K562 (cell line): ENCODE results near the gene BCKDHB. TPM values are rescaled to one million over a fixed set of nuclear protein-coding genes. Genes with fewer than 3 reads are reported as not detected.

Source experiments
- ARID1B ChIP-seq: fragments of 450-650 bp; IDR thresholded peaks from 2 replicates; pipeline ENCODE4 v1.6.1; 2016; ENCODE audit warnings: antibody characterized with exemption, mild to moderate bottlenecking, inconsistent platforms
- CBFA2T2 ChIP-seq: fragments of 450-650 bp; conservative IDR thresholded peaks from 2 replicates; pipeline ENCODE4 v1.6.1; 2017; ENCODE audit warnings: mild to moderate bottlenecking
- CEBPB ChIP-seq: fragments of 450-650 bp; IDR thresholded peaks from 2 replicates; pipeline ENCODE4 v1.6.1; 2016; ENCODE audit warnings: missing genetic modification characterization, missing compliant biosample characterization
- FOXJ2 ChIP-seq: fragments of 200-800 bp; sonication (Bioruptor generic); IDR thresholded peaks from 2 replicates; pipeline ENCODE4 v1.6.1; 2016; ENCODE audit warnings: missing genetic modification characterization, missing compliant biosample characterization
- HDAC2 ChIP-seq: fragments of 450-650 bp; IDR thresholded peaks from 2 replicates; pipeline ENCODE4 v1.6.1; 2016; ENCODE audit warnings: mild to moderate bottlenecking
- HMGN3 ChIP-seq: IDR thresholded peaks from 2 replicates; pipeline ENCODE4 v1.6.1; 2011; ENCODE audit warnings: borderline replicate concordance, low read depth, mild to moderate bottlenecking, mixed read lengths, low read length; ENCODE audit not compliant: insufficient read length; ENCODE audit errors: extremely low read depth
- MAFF ChIP-seq: IDR thresholded peaks from 2 replicates; pipeline ENCODE4 v1.6.1; 2012; ENCODE audit warnings: low read length, improper control_type of control experiment
- MAFK ChIP-seq: IDR thresholded peaks from 2 replicates; pipeline ENCODE4 v1.6.1; 2011; ENCODE audit warnings: low read length, improper control_type of control experiment
- NCOA4 ChIP-seq: fragments of 450-650 bp; IDR thresholded peaks from 2 replicates; pipeline ENCODE4 v1.6.1; 2018; ENCODE audit warnings: mild to moderate bottlenecking; ENCODE audit not compliant: partially characterized antibody
- RBM39 ChIP-seq: fragments of 200-400 bp; formaldehyde crosslinking; optimal IDR thresholded peaks from 2 replicates; pipeline ENCODE3; 2018; ENCODE audit warnings: low read depth, low read length
- SMARCE1 ChIP-seq: fragments of 450-650 bp; IDR thresholded peaks from 2 replicates; pipeline ENCODE4 v1.7.1; 2016; ENCODE audit warnings: mild to moderate bottlenecking
- SRSF3 ChIP-seq: fragments of 200-400 bp; formaldehyde crosslinking; IDR thresholded peaks from 2 replicates; pipeline ENCODE4 v1.6.1; 2016; ENCODE audit warnings: mild to moderate bottlenecking, low read length, moderate library complexity; ENCODE audit not compliant: insufficient read depth
- TAF15 ChIP-seq: fragments of 200-400 bp; formaldehyde crosslinking; IDR thresholded peaks from 2 replicates; pipeline ENCODE4 v1.6.1; 2017; ENCODE audit warnings: mild to moderate bottlenecking, low read depth, low read length, moderate library complexity
- TCF3 ChIP-seq: sonication (generic); formaldehyde crosslinking; IDR thresholded peaks from 2 replicates; pipeline ENCODE4 v1.4.0; 2020; ENCODE audit warnings: mild to moderate bottlenecking, missing genetic modification reagents
- THRAP3 ChIP-seq: fragments of 450-650 bp; IDR thresholded peaks from 2 replicates; pipeline ENCODE4 v1.6.1; 2016; ENCODE audit warnings: mild to moderate bottlenecking, inconsistent platforms, borderline replicate concordance
- TRIM24 ChIP-seq, 2 experiments: fragments of 450-650 bp; IDR thresholded peaks; 2 replicates each; pipeline ENCODE4 v1.6.1; 2016
- ZFP30 ChIP-seq: fragments of 250-450 bp; sonication (Bioruptor Pico); IDR thresholded peaks from 2 replicates; pipeline ENCODE4 v1.8.0; 2022; ENCODE audit warnings: moderate library complexity, mild to moderate bottlenecking, inconsistent platforms, borderline replicate concordance
- ZNF384 ChIP-seq: IDR thresholded peaks from 2 replicates; pipeline ENCODE4 v1.6.1; 2012; ENCODE audit warnings: low read depth, low read length, improper control_type of control experiment
- polyA plus RNA-seq, 8 experiments: library from polyadenylated mRNA; depleted of rRNA in 4 of 8; stranded (reverse) in 5 of 8; unstranded in 3 of 8; fragments of >200 nt; fragmentation: Nextera tagmentation in 2 of 8; fragmentation: Illumina TruSeq in 1 of 8; extraction: Ambion mirVana in 2 of 8; extraction: Trizol in 1 of 8; gene quantifications; 2 replicates each; pipeline versions ENCODE4 v1.2.1 to v1.2.3, GENCODE V29; 2011 to 2014; ENCODE audit warnings: inconsistent platforms in 1 of 8, missing spikeins in 1 of 8
- total RNA-seq, 7 experiments: library from RNA; depleted of rRNA in 6 of 7; stranded (reverse); fragments of >200 nt in 6 of 7; fragmentation: Illumina TruSeq in 2 of 7; extraction: Trizol in 2 of 7; gene quantifications; 2 replicates each; pipeline versions ENCODE4 v1.2.1 to v1.2.3, GENCODE V29; 2011 to 2021; ENCODE audit warnings: low replicate concordance in 1 of 7
- TF ChIP-seq, protein P1 (sequence below), 2 experiments: IDR thresholded peaks in 1 of 2; conservative IDR thresholded peaks in 1 of 2; 2 replicates each; pipeline ENCODE4 v1.6.1; 2016; ENCODE audit warnings: low read depth in 2 of 2, mild to moderate bottlenecking in 1 of 2, missing compliant biosample characterization in 1 of 2, missing genetic modification characterization in 1 of 2, moderate library complexity in 1 of 2
- TF ChIP-seq, protein P2 (sequence below): fragments of 450-650 bp; formaldehyde crosslinking; IDR thresholded peaks from 2 replicates; pipeline ENCODE4 v1.4.0; 2020; ENCODE audit warnings: mild to moderate bottlenecking
- TF ChIP-seq, protein P3 (sequence below): fragments of 450-650 bp; formaldehyde crosslinking; IDR thresholded peaks from 2 replicates; pipeline ENCODE4 v1.4.0; 2022; ENCODE audit warnings: mild to moderate bottlenecking, moderate library complexity
- TF ChIP-seq, protein P4 (sequence below), 2 experiments: fragments of 450-650 bp; IDR thresholded peaks; 2 replicates each; pipeline ENCODE4 v1.6.1; 2016
- TF ChIP-seq, protein P5 (sequence below): fragments of 250-450 bp; sonication (Bioruptor Pico); IDR thresholded peaks from 2 replicates; pipeline ENCODE4 v1.8.0; 2022; ENCODE audit warnings: inconsistent platforms, mild to moderate bottlenecking, moderate library complexity, borderline replicate concordance

Gene BCKDHB
- total and polyA plus RNA-seq, 9 of the 15 experiments (the other 6 are each of a cell fraction or from before 2014, with no cell fraction given) = 4.1 to 23.7 (median 7.5) TPM

DNA sequence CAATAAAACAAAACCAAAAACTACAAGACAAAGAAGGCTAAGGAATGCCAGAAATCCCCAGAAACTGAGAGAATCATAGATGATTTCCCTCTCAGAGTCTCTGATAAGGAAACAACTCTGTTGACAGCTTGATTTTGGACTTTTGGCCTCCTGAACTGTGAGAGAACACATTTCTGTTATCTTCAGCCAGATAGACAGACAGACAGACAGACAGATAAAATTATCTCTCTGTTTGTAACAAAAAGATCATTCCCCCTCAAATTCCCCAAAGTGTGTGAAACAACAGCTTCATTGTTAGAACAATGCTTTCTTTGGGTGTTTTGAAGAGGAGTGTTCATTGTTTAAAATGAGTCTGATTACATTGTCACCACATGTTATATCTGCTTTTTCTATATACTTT, 148.2 kb downstream of the BCKDHB start (continued):
- TF ChIP-seq, protein P1, sequence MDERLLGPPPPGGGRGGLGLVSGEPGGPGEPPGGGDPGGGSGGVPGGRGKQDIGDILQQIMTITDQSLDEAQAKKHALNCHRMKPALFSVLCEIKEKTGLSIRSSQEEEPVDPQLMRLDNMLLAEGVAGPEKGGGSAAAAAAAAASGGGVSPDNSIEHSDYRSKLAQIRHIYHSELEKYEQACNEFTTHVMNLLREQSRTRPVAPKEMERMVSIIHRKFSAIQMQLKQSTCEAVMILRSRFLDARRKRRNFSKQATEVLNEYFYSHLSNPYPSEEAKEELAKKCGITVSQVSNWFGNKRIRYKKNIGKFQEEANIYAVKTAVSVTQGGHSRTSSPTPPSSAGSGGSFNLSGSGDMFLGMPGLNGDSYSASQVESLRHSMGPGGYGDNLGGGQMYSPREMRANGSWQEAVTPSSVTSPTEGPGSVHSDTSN (CRISPR knock-in tag; IDR thresholded peaks at IDR 0.05; ENCODE audit: low read depth) = no peak
- TF ChIP-seq, protein P1 (tag; conservative IDR thresholded peaks at IDR 0.05; ENCODE audit: low read depth) = peak; percentile 32; the same call in 1 of the 2 replicates
- TF ChIP-seq RBM39 (no peak), ZNF384 (no peak), CEBPB (tag) (no peak), MAFF (no peak), FOXJ2 (tag) (no peak), ARID1B (0 out of 2 replicates have a peak, but pooled peaks have one; percentile 36), HDAC2 (no peak), SMARCE1 (no peak), THRAP3 (no peak), MAFK (no peak), TAF15 (no peak), SRSF3 (no peak), NCOA4 (no peak), HMGN3 (no peak), CBFA2T2 (peak; percentile 51; the same call in 1 of the 2 replicates), TCF3 (CRISPR knock-in tag) (0 out of 2 replicates have a peak, but pooled peaks have one; percentile 7), TRIM24 (IDR thresholded peaks at IDR 0.05) (no peak), ZFP30 (no peak)
- TF ChIP-seq, protein P2, sequence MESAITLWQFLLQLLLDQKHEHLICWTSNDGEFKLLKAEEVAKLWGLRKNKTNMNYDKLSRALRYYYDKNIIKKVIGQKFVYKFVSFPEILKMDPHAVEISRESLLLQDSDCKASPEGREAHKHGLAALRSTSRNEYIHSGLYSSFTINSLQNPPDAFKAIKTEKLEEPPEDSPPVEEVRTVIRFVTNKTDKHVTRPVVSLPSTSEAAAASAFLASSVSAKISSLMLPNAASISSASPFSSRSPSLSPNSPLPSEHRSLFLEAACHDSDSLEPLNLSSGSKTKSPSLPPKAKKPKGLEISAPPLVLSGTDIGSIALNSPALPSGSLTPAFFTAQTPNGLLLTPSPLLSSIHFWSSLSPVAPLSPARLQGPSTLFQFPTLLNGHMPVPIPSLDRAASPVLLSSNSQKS = no peak
- TF ChIP-seq, protein P3, sequence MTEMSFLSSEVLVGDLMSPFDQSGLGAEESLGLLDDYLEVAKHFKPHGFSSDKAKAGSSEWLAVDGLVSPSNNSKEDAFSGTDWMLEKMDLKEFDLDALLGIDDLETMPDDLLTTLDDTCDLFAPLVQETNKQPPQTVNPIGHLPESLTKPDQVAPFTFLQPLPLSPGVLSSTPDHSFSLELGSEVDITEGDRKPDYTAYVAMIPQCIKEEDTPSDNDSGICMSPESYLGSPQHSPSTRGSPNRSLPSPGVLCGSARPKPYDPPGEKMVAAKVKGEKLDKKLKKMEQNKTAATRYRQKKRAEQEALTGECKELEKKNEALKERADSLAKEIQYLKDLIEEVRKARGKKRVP (CRISPR knock-in tag) = no peak
- TF ChIP-seq, protein P4, sequence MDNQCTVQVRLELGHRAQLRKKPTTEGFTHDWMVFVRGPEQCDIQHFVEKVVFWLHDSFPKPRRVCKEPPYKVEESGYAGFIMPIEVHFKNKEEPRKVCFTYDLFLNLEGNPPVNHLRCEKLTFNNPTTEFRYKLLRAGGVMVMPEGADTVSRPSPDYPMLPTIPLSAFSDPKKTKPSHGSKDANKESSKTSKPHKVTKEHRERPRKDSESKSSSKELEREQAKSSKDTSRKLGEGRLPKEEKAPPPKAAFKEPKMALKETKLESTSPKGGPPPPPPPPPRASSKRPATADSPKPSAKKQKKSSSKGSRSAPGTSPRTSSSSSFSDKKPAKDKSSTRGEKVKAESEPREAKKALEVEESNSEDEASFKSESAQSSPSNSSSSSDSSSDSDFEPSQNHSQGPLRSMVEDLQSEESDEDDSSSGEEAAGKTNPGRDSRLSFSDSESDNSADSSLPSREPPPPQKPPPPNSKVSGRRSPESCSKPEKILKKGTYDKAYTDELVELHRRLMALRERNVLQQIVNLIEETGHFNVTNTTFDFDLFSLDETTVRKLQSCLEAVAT (IDR thresholded peaks at IDR 0.05) = no peak
- TF ChIP-seq, protein P5, sequence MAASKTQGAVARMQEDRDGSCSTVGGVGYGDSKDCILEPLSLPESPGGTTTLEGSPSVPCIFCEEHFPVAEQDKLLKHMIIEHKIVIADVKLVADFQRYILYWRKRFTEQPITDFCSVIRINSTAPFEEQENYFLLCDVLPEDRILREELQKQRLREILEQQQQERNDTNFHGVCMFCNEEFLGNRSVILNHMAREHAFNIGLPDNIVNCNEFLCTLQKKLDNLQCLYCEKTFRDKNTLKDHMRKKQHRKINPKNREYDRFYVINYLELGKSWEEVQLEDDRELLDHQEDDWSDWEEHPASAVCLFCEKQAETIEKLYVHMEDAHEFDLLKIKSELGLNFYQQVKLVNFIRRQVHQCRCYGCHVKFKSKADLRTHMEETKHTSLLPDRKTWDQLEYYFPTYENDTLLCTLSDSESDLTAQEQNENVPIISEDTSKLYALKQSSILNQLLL (CRISPR knock-in tag) = no peak
